Measurements from ENCODE around the gene TNFAIP8L1.

TNFAIP8L1 gene

GRCh38 chr19:4638828-4639530 lies at the start of gene TNFAIP8L1:
TNFAIP8L1 (plus strand) TSS chr19:4639516; CDS start chr19:4651870, 12,354 bp downstream.
- peak; percentile 99 for DNase-seq (ENCODE audit: low read depth)
- TF ChIP-seq, protein P1, sequence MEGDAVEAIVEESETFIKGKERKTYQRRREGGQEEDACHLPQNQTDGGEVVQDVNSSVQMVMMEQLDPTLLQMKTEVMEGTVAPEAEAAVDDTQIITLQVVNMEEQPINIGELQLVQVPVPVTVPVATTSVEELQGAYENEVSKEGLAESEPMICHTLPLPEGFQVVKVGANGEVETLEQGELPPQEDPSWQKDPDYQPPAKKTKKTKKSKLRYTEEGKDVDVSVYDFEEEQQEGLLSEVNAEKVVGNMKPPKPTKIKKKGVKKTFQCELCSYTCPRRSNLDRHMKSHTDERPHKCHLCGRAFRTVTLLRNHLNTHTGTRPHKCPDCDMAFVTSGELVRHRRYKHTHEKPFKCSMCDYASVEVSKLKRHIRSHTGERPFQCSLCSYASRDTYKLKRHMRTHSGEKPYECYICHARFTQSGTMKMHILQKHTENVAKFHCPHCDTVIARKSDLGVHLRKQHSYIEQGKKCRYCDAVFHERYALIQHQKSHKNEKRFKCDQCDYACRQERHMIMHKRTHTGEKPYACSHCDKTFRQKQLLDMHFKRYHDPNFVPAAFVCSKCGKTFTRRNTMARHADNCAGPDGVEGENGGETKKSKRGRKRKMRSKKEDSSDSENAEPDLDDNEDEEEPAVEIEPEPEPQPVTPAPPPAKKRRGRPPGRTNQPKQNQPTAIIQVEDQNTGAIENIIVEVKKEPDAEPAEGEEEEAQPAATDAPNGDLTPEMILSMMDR (IDR thresholded peaks at IDR 0.05; ENCODE audit: insufficient read depth, low read depth, low read length, missing control alignments) = no peak
- H3K4me3 ChIP-seq (ENCODE audit: low read depth, low read length) = peak within 1 kb of the TSS; percentile 87

- H3K4me3 ChIP-seq (ENCODE audit: low read depth, low read length) = no peak overlapping the region
- peak; percentile 46 for DNase-seq (ENCODE audit: low read depth)
- TF ChIP-seq, protein P1 (IDR thresholded peaks at IDR 0.05; ENCODE audit: insufficient read depth, low read depth, low read length, missing control alignments) = peak; percentile 66
Measured at GRCh38 chr19:4589579-4590410, 49.5 kb upstream of the TNFAIP8L1 start.

- DNase-seq (ENCODE audit: low read depth) = no peak
- TF ChIP-seq, protein P1 (IDR thresholded peaks at IDR 0.05; ENCODE audit: insufficient read depth, low read depth, low read length, missing control alignments) = no peak
Measured at GRCh38 chr19:4590559-4590958, 48.8 kb upstream of the TNFAIP8L1 start.

GRCh38 chr19:4591320-4591719 lies 48.0 kb upstream of the TNFAIP8L1 start:
- TF ChIP-seq, protein P1 (IDR thresholded peaks at IDR 0.05; ENCODE audit: insufficient read depth, low read depth, low read length, missing control alignments) = no peak

More at GRCh38 chr19:4590559-4590958, 48.8 kb upstream of the TNFAIP8L1 start:
- no peak overlapping the region for H3K4me3 ChIP-seq (ENCODE audit: low read depth, low read length)

DNA sequence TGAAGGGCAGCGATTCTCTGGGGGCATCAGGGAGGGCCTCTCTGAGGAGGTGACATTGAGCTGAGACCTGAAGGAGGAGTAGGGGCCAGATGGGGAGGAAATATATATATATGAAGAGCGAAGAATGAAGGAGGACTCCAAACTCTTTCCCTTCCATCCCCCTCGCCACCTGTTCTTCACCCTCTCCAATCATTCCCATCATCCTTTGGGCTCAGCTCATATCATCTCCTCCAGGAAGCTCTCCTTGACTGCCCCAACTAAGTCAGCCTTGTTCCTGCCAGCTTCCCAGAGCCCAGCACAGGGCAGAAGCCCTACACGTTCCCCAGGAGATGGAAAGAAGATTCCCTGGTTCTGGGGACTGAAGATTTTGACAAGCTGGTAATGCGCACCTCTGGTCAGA lies 46.9 kb upstream of the TNFAIP8L1 start:
- H3K4me3 ChIP-seq (ENCODE audit: low read depth, low read length) = no peak overlapping the region
- no peak for DNase-seq (ENCODE audit: low read depth)
- TF ChIP-seq, protein P1 (IDR thresholded peaks at IDR 0.05; ENCODE audit: insufficient read depth, low read depth, low read length, missing control alignments) = no peak

More at GRCh38 chr19:4591320-4591719, 48.0 kb upstream of the TNFAIP8L1 start:
- no peak overlapping the region for H3K4me3 ChIP-seq (ENCODE audit: low read depth, low read length)
- no peak for DNase-seq (ENCODE audit: low read depth)

- TF ChIP-seq, protein P1 (IDR thresholded peaks at IDR 0.05; ENCODE audit: insufficient read depth, low read depth, low read length, missing control alignments) = no peak
- no peak overlapping the region for H3K4me3 ChIP-seq (ENCODE audit: low read depth, low read length)
- no peak for DNase-seq (ENCODE audit: low read depth)
Measured at GRCh38 chr19:4593409-4593851, 45.9 kb upstream of the TNFAIP8L1 start.
